GM12878 (cell line): ENCODE results near the gene H2AZ1. TPM values are rescaled to one million over a fixed set of nuclear protein-coding genes. Genes with fewer than 3 reads are reported as not detected.

Source experiments
- CBX3 ChIP-seq: fragments of 200-600 bp; sonication (generic); IDR thresholded peaks from 2 replicates; pipeline ENCODE4 v1.6.1; 2016; ENCODE audit warnings: low read depth, borderline replicate concordance
- CEBPZ ChIP-seq: fragments of 150-350 bp; IDR thresholded peaks from 2 replicates; pipeline ENCODE4 v1.6.1; 2016; ENCODE audit warnings: low read depth, low read length
- EGR1 ChIP-seq, 2 experiments: IDR thresholded peaks; 1 replicate in 1 of 2; 2 replicates in 1 of 2; pipeline ENCODE4 v1.6.1; 2011 to 2012; ENCODE audit warnings: low read depth in 2 of 2, low read length in 2 of 2, borderline replicate concordance in 1 of 2, mild to moderate bottlenecking in 1 of 2, moderate library complexity in 1 of 2
- HDGF ChIP-seq: fragments of 450-650 bp; IDR thresholded peaks from 2 replicates; pipeline ENCODE4 v1.6.1; 2016; ENCODE audit warnings: antibody characterized with exemption
- IKZF2 ChIP-seq, 2 experiments: fragments of 450-650 bp; IDR thresholded peaks; 2 replicates each; pipeline ENCODE4 v1.6.1; 2017; ENCODE audit warnings: mild to moderate bottlenecking in 2 of 2, moderate library complexity in 2 of 2
- MAX ChIP-seq: IDR thresholded peaks from 2 replicates; pipeline ENCODE4 v1.6.1; 2012; ENCODE audit warnings: low read depth, low read length, improper control_type of control experiment
- MEF2A ChIP-seq: IDR thresholded peaks from 2 replicates; pipeline ENCODE4 v1.6.1; 2011; ENCODE audit warnings: low read depth, mild to moderate bottlenecking, low read length, moderate library complexity; ENCODE audit not compliant: insufficient read depth
- NFYB ChIP-seq: IDR thresholded peaks from 2 replicates; pipeline ENCODE4 v1.6.1; 2011; ENCODE audit warnings: low read depth, mild to moderate bottlenecking, low read length, improper control_type of control experiment, moderate library complexity; ENCODE audit not compliant: insufficient read depth
- NR2C2 ChIP-seq: IDR thresholded peaks from 2 replicates; pipeline ENCODE4 v1.6.1; 2011; ENCODE audit warnings: borderline replicate concordance, low read depth; ENCODE audit not compliant: control insufficient read depth, insufficient read length
- NRF1 ChIP-seq: conservative IDR thresholded peaks from 2 replicates; pipeline ENCODE4 v1.6.1; 2011; ENCODE audit warnings: mild to moderate bottlenecking, low read depth, low read length, improper control_type of control experiment
- PAX5 ChIP-seq: IDR thresholded peaks from 2 replicates; pipeline ENCODE4 v1.6.1; 2011; ENCODE audit warnings: low read depth, low read length, borderline replicate concordance
- RBBP5 ChIP-seq: fragments of 200-600 bp; sonication (generic); conservative IDR thresholded peaks from 2 replicates; pipeline ENCODE4 v1.6.1; 2016
- SREBF1 ChIP-seq: IDR thresholded peaks from 2 replicates; pipeline ENCODE4 v1.6.1; 2012; ENCODE audit warnings: mild to moderate bottlenecking, low read length
- STAT1 ChIP-seq: fragments of 450-650 bp; conservative IDR thresholded peaks from 2 replicates; pipeline ENCODE4 v1.6.1; 2014; ENCODE audit warnings: antibody characterized with exemption, mild to moderate bottlenecking
- TCF3 ChIP-seq: IDR thresholded peaks from 2 replicates; pipeline ENCODE4 v1.6.1; 2012; ENCODE audit warnings: low read depth, mild to moderate bottlenecking, low read length, borderline replicate concordance; ENCODE audit not compliant: insufficient read depth
- ZNF24 ChIP-seq: fragments of 450-650 bp; IDR thresholded peaks from 2 replicates; pipeline ENCODE4 v1.6.1; 2017; ENCODE audit warnings: antibody characterized with exemption, mild to moderate bottlenecking
- ZNF384 ChIP-seq: IDR thresholded peaks from 2 replicates; pipeline ENCODE4 v1.6.1; 2012; ENCODE audit warnings: low read depth, mild to moderate bottlenecking, low read length, improper control_type of control experiment, borderline replicate concordance
- polyA plus RNA-seq, 11 experiments: library from polyadenylated mRNA; depleted of rRNA in 4 of 11; unstranded in 6 of 11; stranded (reverse) in 5 of 11; fragments of >200 nt; fragmentation: Nextera tagmentation in 4 of 11; fragmentation: Illumina TruSeq in 1 of 11; extraction: Ambion mirVana in 4 of 11; extraction: Trizol in 1 of 11; gene quantifications; 1 replicate in 1 of 11; 2 replicates in 10 of 11; pipeline versions ENCODE4 v1.2.1 to v1.2.3, GENCODE V29; 2011 to 2016; ENCODE audit warnings: inconsistent platforms in 2 of 11, missing spikeins in 2 of 11, low read depth in 1 of 11
- total RNA-seq, 4 experiments: library from RNA; depleted of rRNA in 3 of 4; stranded (reverse); fragments of >200 nt in 3 of 4; fragmentation: Illumina TruSeq in 1 of 4; extraction: Trizol in 1 of 4; gene quantifications; 2 replicates each; pipeline versions ENCODE4 v1.2.1 to v1.2.3, GENCODE V29; 2013 to 2021
- TF ChIP-seq, protein P1 (sequence below): IDR thresholded peaks from 2 replicates; pipeline ENCODE4 v1.6.1; 2012; ENCODE audit warnings: improper control_type of control experiment, low read depth, low read length; ENCODE audit not compliant: insufficient replicate concordance
- TF ChIP-seq, protein P2 (sequence below): IDR thresholded peaks from 2 replicates; pipeline ENCODE4 v1.6.1; 2011; ENCODE audit warnings: mild to moderate bottlenecking, low read depth, low read length, moderate library complexity; ENCODE audit not compliant: insufficient replicate concordance

Gene H2AZ1
- total and polyA plus RNA-seq, 10 of the 15 experiments (the other 5 are each of a cell fraction or from before 2014, with no cell fraction given): 652 to 4,800 (median 898) TPM

DNA sequence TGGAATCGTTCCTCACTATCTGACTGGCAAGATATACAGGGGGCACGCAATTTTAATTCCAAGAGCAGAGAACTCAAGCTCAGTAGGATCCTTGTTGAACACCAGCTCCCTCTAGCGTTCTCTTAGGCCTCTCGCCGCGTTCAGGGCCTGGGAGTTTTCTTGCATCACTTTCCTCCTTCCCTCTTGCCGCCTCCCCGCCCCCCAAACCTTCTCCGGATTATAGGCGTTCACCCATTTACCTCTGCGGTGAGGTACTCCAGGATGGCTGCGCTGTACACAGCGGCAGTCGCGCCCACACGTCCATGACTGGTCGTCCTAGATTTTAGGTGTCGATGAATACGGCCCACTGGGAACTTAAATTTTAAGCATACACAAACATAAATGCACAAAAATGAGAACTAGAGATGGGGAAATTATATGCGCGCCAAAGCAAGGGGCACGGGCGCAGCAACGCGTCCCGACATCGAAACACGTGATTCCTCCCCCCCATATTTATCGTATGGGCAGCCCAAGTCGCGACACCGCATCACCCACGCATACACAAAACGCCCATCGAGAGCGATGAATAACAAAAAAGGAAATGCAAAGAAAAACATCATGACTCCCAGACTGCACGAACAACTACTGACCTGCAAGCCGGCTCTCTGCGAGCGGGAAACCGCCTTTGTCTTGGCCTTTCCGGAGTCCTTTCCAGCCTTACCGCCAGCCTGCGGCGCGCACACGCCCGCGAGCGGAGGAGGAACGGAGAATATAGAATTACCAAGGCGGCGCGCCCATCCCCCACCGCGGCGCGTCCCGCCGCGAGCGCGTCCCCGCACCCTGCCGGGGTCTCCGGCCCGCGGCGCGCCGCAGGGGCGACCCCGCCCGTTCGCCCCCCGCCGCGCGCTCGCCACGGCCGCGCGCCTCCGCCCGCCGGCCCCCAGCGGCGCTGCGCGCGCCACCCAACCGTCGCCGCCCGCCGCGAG is 759 bp downstream of the H2AZ1 start (continued):
- TF ChIP-seq ZNF24: 0 out of 2 replicates have a peak, but pooled peaks have one; percentile 3
- TF ChIP-seq RBBP5: no peak
- TF ChIP-seq ZNF384: no peak
- no peak for TF ChIP-seq STAT1
- peak in 1 of 2 experiments; percentile 21; a peak in 1 of 3 replicates for TF ChIP-seq EGR1 (IDR thresholded peaks at IDR 0.05; ENCODE audit: borderline replicate concordance in 1 of 2, low read depth in 2 of 2, low read length in 2 of 2)
- TF ChIP-seq, protein P1, sequence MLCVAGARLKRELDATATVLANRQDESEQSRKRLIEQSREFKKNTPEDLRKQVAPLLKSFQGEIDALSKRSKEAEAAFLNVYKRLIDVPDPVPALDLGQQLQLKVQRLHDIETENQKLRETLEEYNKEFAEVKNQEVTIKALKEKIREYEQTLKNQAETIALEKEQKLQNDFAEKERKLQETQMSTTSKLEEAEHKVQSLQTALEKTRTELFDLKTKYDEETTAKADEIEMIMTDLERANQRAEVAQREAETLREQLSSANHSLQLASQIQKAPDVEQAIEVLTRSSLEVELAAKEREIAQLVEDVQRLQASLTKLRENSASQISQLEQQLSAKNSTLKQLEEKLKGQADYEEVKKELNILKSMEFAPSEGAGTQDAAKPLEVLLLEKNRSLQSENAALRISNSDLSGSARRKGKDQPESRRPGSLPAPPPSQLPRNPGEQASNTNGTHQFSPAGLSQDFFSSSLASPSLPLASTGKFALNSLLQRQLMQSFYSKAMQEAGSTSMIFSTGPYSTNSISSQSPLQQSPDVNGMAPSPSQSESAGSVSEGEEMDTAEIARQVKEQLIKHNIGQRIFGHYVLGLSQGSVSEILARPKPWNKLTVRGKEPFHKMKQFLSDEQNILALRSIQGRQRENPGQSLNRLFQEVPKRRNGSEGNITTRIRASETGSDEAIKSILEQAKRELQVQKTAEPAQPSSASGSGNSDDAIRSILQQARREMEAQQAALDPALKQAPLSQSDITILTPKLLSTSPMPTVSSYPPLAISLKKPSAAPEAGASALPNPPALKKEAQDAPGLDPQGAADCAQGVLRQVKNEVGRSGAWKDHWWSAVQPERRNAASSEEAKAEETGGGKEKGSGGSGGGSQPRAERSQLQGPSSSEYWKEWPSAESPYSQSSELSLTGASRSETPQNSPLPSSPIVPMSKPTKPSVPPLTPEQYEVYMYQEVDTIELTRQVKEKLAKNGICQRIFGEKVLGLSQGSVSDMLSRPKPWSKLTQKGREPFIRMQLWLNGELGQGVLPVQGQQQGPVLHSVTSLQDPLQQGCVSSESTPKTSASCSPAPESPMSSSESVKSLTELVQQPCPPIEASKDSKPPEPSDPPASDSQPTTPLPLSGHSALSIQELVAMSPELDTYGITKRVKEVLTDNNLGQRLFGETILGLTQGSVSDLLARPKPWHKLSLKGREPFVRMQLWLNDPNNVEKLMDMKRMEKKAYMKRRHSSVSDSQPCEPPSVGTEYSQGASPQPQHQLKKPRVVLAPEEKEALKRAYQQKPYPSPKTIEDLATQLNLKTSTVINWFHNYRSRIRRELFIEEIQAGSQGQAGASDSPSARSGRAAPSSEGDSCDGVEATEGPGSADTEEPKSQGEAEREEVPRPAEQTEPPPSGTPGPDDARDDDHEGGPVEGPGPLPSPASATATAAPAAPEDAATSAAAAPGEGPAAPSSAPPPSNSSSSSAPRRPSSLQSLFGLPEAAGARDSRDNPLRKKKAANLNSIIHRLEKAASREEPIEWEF: no peak
- TF ChIP-seq, protein P2, sequence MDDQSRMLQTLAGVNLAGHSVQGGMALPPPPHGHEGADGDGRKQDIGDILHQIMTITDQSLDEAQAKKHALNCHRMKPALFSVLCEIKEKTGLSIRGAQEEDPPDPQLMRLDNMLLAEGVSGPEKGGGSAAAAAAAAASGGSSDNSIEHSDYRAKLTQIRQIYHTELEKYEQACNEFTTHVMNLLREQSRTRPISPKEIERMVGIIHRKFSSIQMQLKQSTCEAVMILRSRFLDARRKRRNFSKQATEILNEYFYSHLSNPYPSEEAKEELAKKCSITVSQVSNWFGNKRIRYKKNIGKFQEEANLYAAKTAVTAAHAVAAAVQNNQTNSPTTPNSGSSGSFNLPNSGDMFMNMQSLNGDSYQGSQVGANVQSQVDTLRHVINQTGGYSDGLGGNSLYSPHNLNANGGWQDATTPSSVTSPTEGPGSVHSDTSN: no peak
- TF ChIP-seq MEF2A: no peak
- no peak; the same call in 1 of the 2 replicates for TF ChIP-seq MAX
- peak; percentile 25; the same call in 1 of the 2 replicates for TF ChIP-seq HDGF
- TF ChIP-seq PAX5: no peak
- TF ChIP-seq CBX3: no peak
- TF ChIP-seq CEBPZ: no peak
- no peak for TF ChIP-seq TCF3
- TF ChIP-seq SREBF1: no peak
- no peak for TF ChIP-seq NR2C2
- TF ChIP-seq NFYB: no peak
- TF ChIP-seq IKZF2 (IDR thresholded peaks at IDR 0.05): peak; percentile 77 to 83
- TF ChIP-seq NRF1: no peak
